Adrenal gland (tissue), 5 donors: ENCODE measurements around the gene PANK2.

Experiments
- POLR2A ChIP-seq, 2 donors: fragments of 450-650 bp; IDR thresholded peaks; one replicate each; pipeline ENCODE4 v1.6.1; 2017; ENCODE audit warnings: antibody characterized with exemption in 2 of 2, mild to moderate bottlenecking in 2 of 2, moderate library complexity in 1 of 2
- TF ChIP-seq, protein P1 (sequence below), 6 experiments: fragments of 450-650 bp in 4 of 6; fragments of 200-600 bp in 2 of 6; sonication (generic) in 1 of 6; IDR thresholded peaks; 1 replicate in 5 of 6; 2 replicates in 1 of 6; pipeline versions ENCODE4 v1.5.1 to v1.8.0; 2016 to 2021; ENCODE audit warnings: antibody characterized with exemption in 6 of 6, mild to moderate bottlenecking in 2 of 6, moderate library complexity in 1 of 6
- donor health status: DM: no; HTN: no; CAD: no.

DNA sequence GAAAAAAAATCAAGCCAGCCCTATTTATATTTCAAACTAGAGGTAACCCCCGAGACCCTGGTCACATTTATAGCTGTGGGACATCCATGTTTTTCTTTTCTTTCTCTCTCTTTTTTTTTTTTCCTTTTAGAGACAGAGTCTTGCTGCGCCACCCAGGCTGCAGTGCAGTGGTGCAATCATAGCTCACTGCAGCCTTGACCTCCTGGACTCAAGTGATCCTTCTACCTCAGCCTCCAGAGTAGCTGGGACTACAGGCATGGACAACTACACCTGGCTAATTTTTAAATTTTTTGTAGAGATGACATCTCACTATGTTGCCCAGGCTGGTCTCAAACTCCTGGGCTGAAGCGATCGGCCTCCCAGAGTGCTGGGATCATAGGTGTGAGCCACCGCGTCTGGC is 30.5 kb upstream of the PANK2 start:
- no peak for TF ChIP-seq POLR2A (IDR thresholded peaks at IDR 0.05)
- TF ChIP-seq, protein P1, sequence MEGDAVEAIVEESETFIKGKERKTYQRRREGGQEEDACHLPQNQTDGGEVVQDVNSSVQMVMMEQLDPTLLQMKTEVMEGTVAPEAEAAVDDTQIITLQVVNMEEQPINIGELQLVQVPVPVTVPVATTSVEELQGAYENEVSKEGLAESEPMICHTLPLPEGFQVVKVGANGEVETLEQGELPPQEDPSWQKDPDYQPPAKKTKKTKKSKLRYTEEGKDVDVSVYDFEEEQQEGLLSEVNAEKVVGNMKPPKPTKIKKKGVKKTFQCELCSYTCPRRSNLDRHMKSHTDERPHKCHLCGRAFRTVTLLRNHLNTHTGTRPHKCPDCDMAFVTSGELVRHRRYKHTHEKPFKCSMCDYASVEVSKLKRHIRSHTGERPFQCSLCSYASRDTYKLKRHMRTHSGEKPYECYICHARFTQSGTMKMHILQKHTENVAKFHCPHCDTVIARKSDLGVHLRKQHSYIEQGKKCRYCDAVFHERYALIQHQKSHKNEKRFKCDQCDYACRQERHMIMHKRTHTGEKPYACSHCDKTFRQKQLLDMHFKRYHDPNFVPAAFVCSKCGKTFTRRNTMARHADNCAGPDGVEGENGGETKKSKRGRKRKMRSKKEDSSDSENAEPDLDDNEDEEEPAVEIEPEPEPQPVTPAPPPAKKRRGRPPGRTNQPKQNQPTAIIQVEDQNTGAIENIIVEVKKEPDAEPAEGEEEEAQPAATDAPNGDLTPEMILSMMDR (IDR thresholded peaks at IDR 0.05): no peak
